K562 (cell line): ENCODE results near the gene SMIM23. TPM values are rescaled to one million over a fixed set of nuclear protein-coding genes. Genes with fewer than 3 reads are reported as not detected.

Experiments
- MCM2 ChIP-seq: fragments of 450-650 bp; IDR thresholded peaks from 2 replicates; pipeline ENCODE4 v1.6.1; 2017; ENCODE audit warnings: low read depth, mild to moderate bottlenecking
- PHB ChIP-seq: fragments of 250-450 bp; sonication (Bioruptor Pico); IDR thresholded peaks from 2 replicates; pipeline ENCODE4 v1.5.0; 2021
- ZSCAN29 ChIP-seq: fragments of 450-650 bp; IDR thresholded peaks from 2 replicates; pipeline ENCODE4 v1.6.1; 2017
- polyA plus RNA-seq, 8 experiments: library from polyadenylated mRNA; depleted of rRNA in 4 of 8; stranded (reverse) in 5 of 8; unstranded in 3 of 8; fragments of >200 nt; fragmentation: Nextera tagmentation in 2 of 8; fragmentation: Illumina TruSeq in 1 of 8; extraction: Ambion mirVana in 2 of 8; extraction: Trizol in 1 of 8; gene quantifications; 2 replicates each; pipeline versions ENCODE4 v1.2.1 to v1.2.3, GENCODE V29; 2011 to 2014; ENCODE audit warnings: inconsistent platforms in 1 of 8, missing spikeins in 1 of 8
- total RNA-seq, 7 experiments: library from RNA; depleted of rRNA in 6 of 7; stranded (reverse); fragments of >200 nt in 6 of 7; fragmentation: Illumina TruSeq in 2 of 7; extraction: Trizol in 2 of 7; gene quantifications; 2 replicates each; pipeline versions ENCODE4 v1.2.1 to v1.2.3, GENCODE V29; 2011 to 2021; ENCODE audit warnings: low replicate concordance in 1 of 7
- TF ChIP-seq, protein P1 (sequence below), 2 experiments: fragments of 450-650 bp in 1 of 2; sonication (generic) in 1 of 2; formaldehyde crosslinking in 1 of 2; IDR thresholded peaks; 2 replicates each; pipeline versions ENCODE4 v1.7.1 to v1.9.0; 2016 to 2022; ENCODE audit warnings: inconsistent platforms in 1 of 2, mild to moderate bottlenecking in 1 of 2, missing genetic modification reagents in 1 of 2

The SMIM23 gene
- total and polyA plus RNA-seq, 9 of the 15 experiments (the other 6 are each of a cell fraction or from before 2014, with no cell fraction given): not detected

DNA sequence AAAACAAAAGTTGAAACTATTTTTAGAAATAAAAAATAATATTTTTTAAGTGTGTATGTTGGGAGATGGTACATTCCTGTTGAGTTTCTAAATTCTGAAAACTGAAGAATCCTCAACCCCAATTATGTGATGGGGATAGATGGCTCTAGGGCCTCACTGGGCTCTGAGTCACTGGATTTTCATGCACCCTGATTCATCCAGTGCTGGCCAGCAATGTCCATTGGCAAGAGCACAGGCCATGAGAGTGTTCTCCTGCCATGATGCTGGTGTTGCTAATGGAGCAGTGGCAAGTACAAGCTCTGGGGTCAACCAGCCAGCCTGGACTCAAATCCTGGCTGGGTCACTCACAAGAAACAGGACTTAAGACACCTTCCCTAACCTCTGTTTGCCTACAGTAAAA, 23.3 kb downstream of the SMIM23 start (continued):
- TF ChIP-seq, protein P1, sequence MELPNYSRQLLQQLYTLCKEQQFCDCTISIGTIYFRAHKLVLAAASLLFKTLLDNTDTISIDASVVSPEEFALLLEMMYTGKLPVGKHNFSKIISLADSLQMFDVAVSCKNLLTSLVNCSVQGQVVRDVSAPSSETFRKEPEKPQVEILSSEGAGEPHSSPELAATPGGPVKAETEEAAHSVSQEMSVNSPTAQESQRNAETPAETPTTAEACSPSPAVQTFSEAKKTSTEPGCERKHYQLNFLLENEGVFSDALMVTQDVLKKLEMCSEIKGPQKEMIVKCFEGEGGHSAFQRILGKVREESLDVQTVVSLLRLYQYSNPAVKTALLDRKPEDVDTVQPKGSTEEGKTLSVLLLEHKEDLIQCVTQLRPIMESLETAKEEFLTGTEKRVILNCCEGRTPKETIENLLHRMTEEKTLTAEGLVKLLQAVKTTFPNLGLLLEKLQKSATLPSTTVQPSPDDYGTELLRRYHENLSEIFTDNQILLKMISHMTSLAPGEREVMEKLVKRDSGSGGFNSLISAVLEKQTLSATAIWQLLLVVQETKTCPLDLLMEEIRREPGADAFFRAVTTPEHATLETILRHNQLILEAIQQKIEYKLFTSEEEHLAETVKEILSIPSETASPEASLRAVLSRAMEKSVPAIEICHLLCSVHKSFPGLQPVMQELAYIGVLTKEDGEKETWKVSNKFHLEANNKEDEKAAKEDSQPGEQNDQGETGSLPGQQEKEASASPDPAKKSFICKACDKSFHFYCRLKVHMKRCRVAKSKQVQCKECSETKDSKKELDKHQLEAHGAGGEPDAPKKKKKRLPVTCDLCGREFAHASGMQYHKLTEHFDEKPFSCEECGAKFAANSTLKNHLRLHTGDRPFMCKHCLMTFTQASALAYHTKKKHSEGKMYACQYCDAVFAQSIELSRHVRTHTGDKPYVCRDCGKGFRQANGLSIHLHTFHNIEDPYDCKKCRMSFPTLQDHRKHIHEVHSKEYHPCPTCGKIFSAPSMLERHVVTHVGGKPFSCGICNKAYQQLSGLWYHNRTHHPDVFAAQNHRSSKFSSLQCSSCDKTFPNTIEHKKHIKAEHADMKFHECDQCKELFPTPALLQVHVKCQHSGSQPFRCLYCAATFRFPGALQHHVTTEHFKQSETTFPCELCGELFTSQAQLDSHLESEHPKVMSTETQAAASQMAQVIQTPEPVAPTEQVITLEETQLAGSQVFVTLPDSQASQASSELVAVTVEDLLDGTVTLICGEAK (IDR thresholded peaks at IDR 0.05): no peak
- TF ChIP-seq, protein P1 (CRISPR knock-in tag; IDR thresholded peaks at IDR 0.05): no peak
- TF ChIP-seq ZSCAN29 (no peak), PHB (CRISPR knock-in tag) (no peak), MCM2 (no peak)
